ENCODE results near the gene SMARCA1. TPM values are rescaled to one million over a fixed set of nuclear protein-coding genes. Genes with fewer than 3 reads are reported as not detected.

The SMARCA1 gene
- total RNA-seq, 2 donors from 2014 or later = 0.07 TPM; not detected in 1

GRCh38 chrX:129520151-129520550, 3.1 kb downstream of the SMARCA1 start:
- Mint-ChIP-seq H3K4me3 (no peak overlapping the region), H3K27me3 (peaks cover 5% of the 10 kb centered on the region), H3K36me3 (ENCODE audit: low read depth) (no peaks in the 10 kb centered on the region), H3K27ac (no peak overlapping the region), H3K4me1 (peaks cover 5% of the 10 kb centered on the region)
- DNase-seq (no peak), ATAC-seq (no peak)
- H3K9me3 ChIP-seq (ENCODE audit: control insufficient read depth, low read length, poor library complexity, severe bottlenecking) = no peaks in the 10 kb centered on the region

- peaks cover 4% of the 10 kb centered on the region for H3K36me3 Mint-ChIP-seq (ENCODE audit: low read depth)
- no peak overlapping the region for H3K4me3 Mint-ChIP-seq
These were observed 6.9 kb downstream of the SMARCA1 start for GRCh38 chrX:129516402-129516801.

GRCh38 chrX:129512409-129512808, 10.9 kb downstream of the SMARCA1 start:
- ATAC-seq (no peak), DNase-seq (no peak)
- no peaks in the 10 kb centered on the region for H3K4me1 Mint-ChIP-seq
- H3K36me3 Mint-ChIP-seq (ENCODE audit: low read depth) = peaks cover 4% of the 10 kb centered on the region
- no peaks in the 10 kb centered on the region for H3K9me3 ChIP-seq (ENCODE audit: control insufficient read depth, low read length, poor library complexity, severe bottlenecking)
- no peak overlapping the region for H3K27ac Mint-ChIP-seq
- H3K4me3 Mint-ChIP-seq = no peak overlapping the region
- H3K27me3 Mint-ChIP-seq = peaks cover 13% of the 10 kb centered on the region

More at GRCh38 chrX:129516402-129516801, 6.9 kb downstream of the SMARCA1 start:
- DNase-seq (no peak), ATAC-seq (no peak)
- no peaks in the 10 kb centered on the region for H3K9me3 ChIP-seq (ENCODE audit: control insufficient read depth, low read length, poor library complexity, severe bottlenecking)
- Mint-ChIP-seq H3K4me1 (no peaks in the 10 kb centered on the region), H3K27me3 (peaks cover 13% of the 10 kb centered on the region), H3K27ac (no peak overlapping the region)

GRCh38 chrX:129511689-129512088, 11.6 kb downstream of the SMARCA1 start:
- no peaks in the 10 kb centered on the region for H3K9me3 ChIP-seq (ENCODE audit: control insufficient read depth, low read length, poor library complexity, severe bottlenecking)
- peaks cover 4% of the 10 kb centered on the region for H3K36me3 Mint-ChIP-seq (ENCODE audit: low read depth)
- H3K27me3 Mint-ChIP-seq = peaks cover 13% of the 10 kb centered on the region
- H3K27ac Mint-ChIP-seq = no peak overlapping the region
- H3K4me3 Mint-ChIP-seq = no peak overlapping the region
- ATAC-seq (no peak), DNase-seq (no peak)
- H3K4me1 Mint-ChIP-seq = no peaks in the 10 kb centered on the region

- Mint-ChIP-seq H3K36me3 (ENCODE audit: low read depth) (peaks cover 4% of the 10 kb centered on the region), H3K4me3 (no peak overlapping the region), H3K4me1 (no peaks in the 10 kb centered on the region), H3K27me3 (peaks cover 9% of the 10 kb centered on the region), H3K27ac (no peak overlapping the region)
- DNase-seq = no peak
- no peaks in the 10 kb centered on the region for H3K9me3 ChIP-seq (ENCODE audit: control insufficient read depth, low read length, poor library complexity, severe bottlenecking)
- no peak for ATAC-seq
These were observed 13.0 kb downstream of the SMARCA1 start for GRCh38 chrX:129510331-129510730.

- Mint-ChIP-seq H3K36me3 (ENCODE audit: low read depth) (no peaks in the 10 kb centered on the region), H3K27ac (no peak overlapping the region), H3K4me1 (no peaks in the 10 kb centered on the region), H3K27me3 (peaks cover 13% of the 10 kb centered on the region), H3K4me3 (no peak overlapping the region)
- DNase-seq = no peak
- no peak for ATAC-seq
- H3K9me3 ChIP-seq (ENCODE audit: control insufficient read depth, low read length, poor library complexity, severe bottlenecking) = no peaks in the 10 kb centered on the region
These were observed 26.0 kb downstream of the SMARCA1 start for GRCh38 chrX:129497146-129497843.

GRCh38 chrX:129496625-129497024, 26.7 kb downstream of the SMARCA1 start:
- no peak for DNase-seq
- Mint-ChIP-seq H3K36me3 (ENCODE audit: low read depth) (no peaks in the 10 kb centered on the region), H3K4me1 (no peaks in the 10 kb centered on the region), H3K27me3 (peaks cover 7% of the 10 kb centered on the region), H3K27ac (no peak overlapping the region), H3K4me3 (no peak overlapping the region)
- ATAC-seq = no peak
- no peaks in the 10 kb centered on the region for H3K9me3 ChIP-seq (ENCODE audit: control insufficient read depth, low read length, poor library complexity, severe bottlenecking)

GRCh38 chrX:129495900-129496299, 27.4 kb downstream of the SMARCA1 start:
- DNase-seq (no peak), ATAC-seq (no peak)
- Mint-ChIP-seq H3K4me1 (no peaks in the 10 kb centered on the region), H3K4me3 (no peak overlapping the region), H3K27me3 (peaks cover 7% of the 10 kb centered on the region), H3K27ac (no peak overlapping the region), H3K36me3 (ENCODE audit: low read depth) (no peaks in the 10 kb centered on the region)
- H3K9me3 ChIP-seq (ENCODE audit: control insufficient read depth, low read length, poor library complexity, severe bottlenecking) = no peaks in the 10 kb centered on the region

GRCh38 chrX:129494887-129495286, 28.4 kb downstream of the SMARCA1 start:
- Mint-ChIP-seq H3K4me1 (no peaks in the 10 kb centered on the region), H3K4me3 (no peak overlapping the region), H3K27me3 (peaks cover 7% of the 10 kb centered on the region), H3K36me3 (ENCODE audit: low read depth) (no peaks in the 10 kb centered on the region), H3K27ac (no peak overlapping the region)
- ATAC-seq (no peak), DNase-seq (no peak)
- H3K9me3 ChIP-seq (ENCODE audit: control insufficient read depth, low read length, poor library complexity, severe bottlenecking) = no peaks in the 10 kb centered on the region

GRCh38 chrX:129493643-129494042, 29.6 kb downstream of the SMARCA1 start:
- Mint-ChIP-seq H3K4me3 (no peak overlapping the region), H3K27ac (no peak overlapping the region), H3K4me1 (no peaks in the 10 kb centered on the region), H3K27me3 (peaks cover 7% of the 10 kb centered on the region), H3K36me3 (ENCODE audit: low read depth) (no peaks in the 10 kb centered on the region)
- H3K9me3 ChIP-seq (ENCODE audit: control insufficient read depth, low read length, poor library complexity, severe bottlenecking) = no peaks in the 10 kb centered on the region
- ATAC-seq (no peak), DNase-seq (no peak)

GRCh38 chrX:129490330-129490729, 33.0 kb downstream of the SMARCA1 start:
- Mint-ChIP-seq H3K4me3 (no peak overlapping the region), H3K36me3 (ENCODE audit: low read depth) (no peaks in the 10 kb centered on the region), H3K27me3 (no peaks in the 10 kb centered on the region), H3K4me1 (no peaks in the 10 kb centered on the region), H3K27ac (no peak overlapping the region)
- no peaks in the 10 kb centered on the region for H3K9me3 ChIP-seq (ENCODE audit: control insufficient read depth, low read length, poor library complexity, severe bottlenecking)
- no peak for DNase-seq
- ATAC-seq = no peak

- no peak for ATAC-seq
- H3K27me3 Mint-ChIP-seq = no peaks in the 10 kb centered on the region
- H3K9me3 ChIP-seq (ENCODE audit: control insufficient read depth, low read length, poor library complexity, severe bottlenecking) = no peaks in the 10 kb centered on the region
- no peaks in the 10 kb centered on the region for H3K36me3 Mint-ChIP-seq (ENCODE audit: low read depth)
- H3K4me3 Mint-ChIP-seq = no peak overlapping the region
- H3K4me1 Mint-ChIP-seq = no peaks in the 10 kb centered on the region
- no peak overlapping the region for H3K27ac Mint-ChIP-seq
- DNase-seq = no peak
These were observed 34.9 kb downstream of the SMARCA1 start for GRCh38 chrX:129488359-129488758.

- Mint-ChIP-seq H3K4me1 (no peaks in the 10 kb centered on the region), H3K4me3 (no peak overlapping the region), H3K27me3 (no peaks in the 10 kb centered on the region), H3K36me3 (ENCODE audit: low read depth) (no peaks in the 10 kb centered on the region), H3K27ac (no peak overlapping the region)
- DNase-seq (no peak), ATAC-seq (no peak)
- no peaks in the 10 kb centered on the region for H3K9me3 ChIP-seq (ENCODE audit: control insufficient read depth, low read length, poor library complexity, severe bottlenecking)
These were observed 42.4 kb downstream of the SMARCA1 start for GRCh38 chrX:129480889-129481288.

- H3K9me3 ChIP-seq (ENCODE audit: control insufficient read depth, low read length, poor library complexity, severe bottlenecking) = no peaks in the 10 kb centered on the region
- Mint-ChIP-seq H3K27ac (no peak overlapping the region), H3K4me1 (no peaks in the 10 kb centered on the region), H3K27me3 (no peaks in the 10 kb centered on the region), H3K36me3 (ENCODE audit: low read depth) (no peaks in the 10 kb centered on the region), H3K4me3 (no peak overlapping the region)
- ATAC-seq (no peak), DNase-seq (no peak)
These were observed 44.8 kb downstream of the SMARCA1 start for GRCh38 chrX:129478516-129478915.

Data from T-helper 17 cell (primary cell).